ENCODE data around the gene RALGPS1. TPM values are rescaled to one million over a fixed set of nuclear protein-coding genes. Genes with fewer than 3 reads are reported as not detected.

RALGPS1 gene
- total and polyA plus RNA-seq, 2 of the 13 experiments (the other 11 are each of a cell fraction or from before 2014, with no cell fraction given) = 3.7 to 6.5 TPM

DNA sequence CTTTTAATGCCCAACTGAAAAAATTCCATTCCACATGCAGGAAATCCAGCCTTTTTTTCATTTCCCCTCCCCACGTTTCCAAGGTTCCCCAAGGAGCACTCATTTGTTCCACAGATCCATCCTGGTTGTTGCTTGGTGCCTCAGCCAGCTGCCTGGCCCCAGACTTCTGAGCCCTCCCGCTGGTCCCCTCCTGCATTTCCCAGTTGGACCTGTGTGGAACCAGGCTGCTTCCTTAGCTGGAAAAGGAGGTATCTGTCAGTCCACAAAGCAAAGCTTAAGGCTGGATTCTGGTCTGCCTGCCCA is 163.0 kb downstream of the RALGPS1 start (continued):
- TF ChIP-seq NAIF1 (CRISPR knock-in tag; IDR thresholded peaks at IDR 0.05; ENCODE audit: borderline replicate concordance) (no peak), HNRNPLL (IDR thresholded peaks at IDR 0.05; ENCODE audit: low read depth, low read length, poor library complexity, severe bottlenecking) (no peak)
- TF ChIP-seq, protein P1, sequence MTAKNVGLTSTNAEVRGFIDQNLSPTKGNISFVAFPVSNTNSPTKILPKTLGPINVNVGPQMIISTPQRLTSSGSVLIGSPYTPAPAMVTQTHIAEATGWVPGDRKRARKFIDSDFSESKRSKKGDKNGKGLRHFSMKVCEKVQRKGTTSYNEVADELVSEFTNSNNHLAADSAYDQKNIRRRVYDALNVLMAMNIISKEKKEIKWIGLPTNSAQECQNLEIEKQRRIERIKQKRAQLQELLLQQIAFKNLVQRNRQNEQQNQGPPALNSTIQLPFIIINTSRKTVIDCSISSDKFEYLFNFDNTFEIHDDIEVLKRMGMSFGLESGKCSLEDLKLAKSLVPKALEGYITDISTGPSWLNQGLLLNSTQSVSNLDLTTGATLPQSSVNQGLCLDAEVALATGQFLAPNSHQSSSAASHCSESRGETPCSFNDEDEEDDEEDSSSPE (CRISPR knock-in tag; IDR thresholded peaks at IDR 0.05) = no peak
- TF ChIP-seq, protein P2, sequence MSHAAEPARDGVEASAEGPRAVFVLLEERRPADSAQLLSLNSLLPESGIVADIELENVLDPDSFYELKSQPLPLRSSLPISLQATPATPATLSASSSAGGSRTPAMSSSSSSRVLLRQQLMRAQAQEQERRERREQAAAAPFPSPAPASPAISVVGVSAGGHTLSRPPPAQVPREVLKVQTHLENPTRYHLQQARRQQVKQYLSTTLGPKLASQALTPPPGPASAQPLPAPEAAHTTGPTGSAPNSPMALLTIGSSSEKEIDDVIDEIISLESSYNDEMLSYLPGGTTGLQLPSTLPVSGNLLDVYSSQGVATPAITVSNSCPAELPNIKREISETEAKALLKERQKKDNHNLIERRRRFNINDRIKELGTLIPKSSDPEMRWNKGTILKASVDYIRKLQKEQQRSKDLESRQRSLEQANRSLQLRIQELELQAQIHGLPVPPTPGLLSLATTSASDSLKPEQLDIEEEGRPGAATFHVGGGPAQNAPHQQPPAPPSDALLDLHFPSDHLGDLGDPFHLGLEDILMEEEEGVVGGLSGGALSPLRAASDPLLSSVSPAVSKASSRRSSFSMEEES (CRISPR knock-in tag; IDR thresholded peaks at IDR 0.05) = no peak

DNA sequence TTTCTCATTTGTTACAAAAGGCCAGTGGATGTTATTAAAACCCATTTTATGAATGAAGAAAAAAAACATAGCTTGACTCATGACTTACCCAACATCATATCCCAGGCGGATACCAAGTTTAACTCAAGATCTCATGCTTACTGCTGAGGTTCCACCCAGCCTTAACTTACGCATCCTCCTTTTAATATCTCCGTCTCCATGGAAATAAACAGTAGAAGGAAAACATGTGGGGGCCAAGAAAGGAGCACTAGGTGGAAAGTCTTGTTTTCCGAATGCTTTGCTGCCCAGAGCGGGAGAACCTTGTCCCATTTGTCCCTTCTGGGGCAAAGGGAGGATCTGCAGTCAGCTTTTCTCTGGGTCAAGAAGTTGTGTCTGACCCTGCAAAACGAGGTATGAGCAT is 163.8 kb downstream of the RALGPS1 start:
- Histone ChIP-seq H2AFZ (ENCODE audit: low read length) (no peak overlapping the region), H4K20me1 (ENCODE audit: insufficient read depth, low read length) (no peaks in the 10 kb centered on the region)
- CTCF ChIA-PET (ENCODE audit: low intra/inter-chr PET ratio, low total read pairs) = no interaction called here

More for the DNA sequence above, 163.8 kb downstream of the RALGPS1 start:
- BruUV-seq (replicated peaks) = no TSS peak
- DNase-seq (ENCODE audit: low spot score) (no peak), ATAC-seq (no peak), FAIRE-seq (no peak)
- no peaks in the 10 kb centered on the region for H3K36me3 ChIP-seq (replicated peaks in 1 of 2; ENCODE audit: control insufficient read depth in 1 of 2, insufficient read depth in 2 of 2, low read length in 2 of 2)
- in situ Hi-C loops (cut with HindIII; ENCODE audit: extremely low pct_ligation_motif_present, low pct_unique_long_range_greater_than_20kb) = no loop called here
- TF ChIP-seq, protein P3, sequence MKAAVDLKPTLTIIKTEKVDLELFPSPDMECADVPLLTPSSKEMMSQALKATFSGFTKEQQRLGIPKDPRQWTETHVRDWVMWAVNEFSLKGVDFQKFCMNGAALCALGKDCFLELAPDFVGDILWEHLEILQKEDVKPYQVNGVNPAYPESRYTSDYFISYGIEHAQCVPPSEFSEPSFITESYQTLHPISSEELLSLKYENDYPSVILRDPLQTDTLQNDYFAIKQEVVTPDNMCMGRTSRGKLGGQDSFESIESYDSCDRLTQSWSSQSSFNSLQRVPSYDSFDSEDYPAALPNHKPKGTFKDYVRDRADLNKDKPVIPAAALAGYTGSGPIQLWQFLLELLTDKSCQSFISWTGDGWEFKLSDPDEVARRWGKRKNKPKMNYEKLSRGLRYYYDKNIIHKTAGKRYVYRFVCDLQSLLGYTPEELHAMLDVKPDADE (CRISPR knock-in tag; IDR thresholded peaks at IDR 0.05) = no peak
- TF ChIP-seq, protein P4, sequence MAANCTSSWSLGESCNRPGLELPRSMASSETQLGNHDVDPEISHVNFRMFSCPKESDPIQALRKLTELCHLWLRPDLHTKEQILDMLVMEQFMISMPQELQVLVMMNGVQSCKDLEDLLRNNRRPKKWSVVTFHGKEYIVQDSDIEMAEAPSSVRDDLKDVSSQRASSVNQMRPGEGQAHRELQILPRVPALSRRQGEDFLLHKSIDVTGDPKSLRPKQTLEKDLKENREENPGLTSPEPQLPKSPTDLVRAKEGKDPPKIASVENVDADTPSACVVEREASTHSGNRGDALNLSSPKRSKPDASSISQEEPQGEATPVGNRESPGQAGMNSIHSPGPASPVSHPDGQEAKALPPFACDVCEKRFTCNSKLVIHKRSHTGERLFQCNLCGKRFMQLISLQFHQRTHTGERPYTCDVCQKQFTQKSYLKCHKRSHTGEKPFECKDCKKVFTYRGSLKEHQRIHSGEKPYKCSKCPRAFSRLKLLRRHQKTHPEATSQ (CRISPR knock-in tag; IDR thresholded peaks at IDR 0.05; ENCODE audit: borderline replicate concordance) = no peak
- TF ChIP-seq ZFP90 (CRISPR knock-in tag; IDR thresholded peaks at IDR 0.05; ENCODE audit: borderline replicate concordance) = no peak
- TF ChIP-seq ZNF367 (CRISPR knock-in tag; IDR thresholded peaks at IDR 0.05; ENCODE audit: borderline replicate concordance) = no peak
- TF ChIP-seq SMAD9 (CRISPR knock-in tag; IDR thresholded peaks at IDR 0.05) = no peak
- TF ChIP-seq ZNF326 (CRISPR knock-in tag; IDR thresholded peaks at IDR 0.05; ENCODE audit: borderline replicate concordance) = no peak
- no peak for TF ChIP-seq DMAP1 (CRISPR knock-in tag; IDR thresholded peaks at IDR 0.05)
- no peak for TF ChIP-seq ZNF101 (CRISPR knock-in tag; IDR thresholded peaks at IDR 0.05; ENCODE audit: borderline replicate concordance, low read depth)
- TF ChIP-seq ZNF670 (CRISPR knock-in tag; IDR thresholded peaks at IDR 0.05; ENCODE audit: borderline replicate concordance) = no peak
- TF ChIP-seq ZFP1 (CRISPR knock-in tag; IDR thresholded peaks at IDR 0.05) = no peak
- TF ChIP-seq ONECUT2 (CRISPR knock-in tag; IDR thresholded peaks at IDR 0.05) = no peak
- TF ChIP-seq RXRA (CRISPR knock-in tag; IDR thresholded peaks at IDR 0.05) = no peak
- TF ChIP-seq DNMT1 (CRISPR knock-in tag; IDR thresholded peaks at IDR 0.05) = no peak
- no peak overlapping the region for H3K27ac ChIP-seq (ENCODE audit: extremely low read length, insufficient read depth, low read length)
- no peaks in the 10 kb centered on the region for H3K9me3 ChIP-seq (ENCODE audit: low read length)
- no peaks in the 10 kb centered on the region for H3K79me2 ChIP-seq (ENCODE audit: insufficient read depth, low read length)
- peaks cover 29% of the 10 kb centered on the region for H3K4me1 ChIP-seq (ENCODE audit: insufficient read depth, low read length)
- WGBS (ENCODE audit: low lambda C conversion rate) = 87% methylated on average over 6 of the region's 6 CpGs
- H3K27me3 ChIP-seq (ENCODE audit: control insufficient read depth in 1 of 2, insufficient read depth in 2 of 2, low read length in 2 of 2) = no peaks in the 10 kb centered on the region
- H3K4me2 ChIP-seq (ENCODE audit: low read depth, low read length) = no peak overlapping the region
- H3K9ac ChIP-seq (ENCODE audit: insufficient read depth, low read depth, low read length) = no peak overlapping the region
- intact Hi-C loops (cut with micrococcal nuclease; ENCODE audit: unreplicated experiment) = no loop called here
- POLR2A ChIA-PET = no interaction called here
- no peak overlapping the region for H3K4me3 ChIP-seq (replicated peaks in 1 of 3; ENCODE audit: insufficient read depth in 1 of 3, low read depth in 2 of 3, low read length in 3 of 3)

All from HepG2 (cell line).